Ishikawa (cell line): Measurements from ENCODE around the gene ZNF397.
A peak's percentile ranks its signal among the peaks of the same experiment; 100 is the strongest.

ENCODE experiments used
- CEBPB ChIP-seq: IDR thresholded peaks from 2 replicates; pipeline ENCODE4 v1.6.1; 2012
- CREB1 ChIP-seq: IDR thresholded peaks from 2 replicates; pipeline ENCODE4 v1.6.1; 2012; ENCODE audit warnings: low read depth
- EGR1 ChIP-seq: IDR thresholded peaks from 2 replicates; pipeline ENCODE4 v1.6.1; 2012
- EP300 ChIP-seq: IDR thresholded peaks from 2 replicates; pipeline ENCODE4 v1.6.1; 2012; ENCODE audit warnings: borderline replicate concordance
- FOXM1 ChIP-seq: IDR thresholded peaks from 2 replicates; pipeline ENCODE4 v1.6.1; 2012; ENCODE audit warnings: low read depth, borderline replicate concordance
- MAX ChIP-seq: IDR thresholded peaks from 2 replicates; pipeline ENCODE4 v1.6.1; 2012
- NFIC ChIP-seq: IDR thresholded peaks from 2 replicates; pipeline ENCODE4 v1.6.1; 2012
- RAD21 ChIP-seq: IDR thresholded peaks from 2 replicates; pipeline ENCODE4 v1.6.1; 2012; ENCODE audit warnings: low read depth
- TAF1 ChIP-seq: IDR thresholded peaks from 2 replicates; pipeline ENCODE4 v1.6.1; 2012; ENCODE audit warnings: low read depth, mild to moderate bottlenecking
- TCF12 ChIP-seq: IDR thresholded peaks from 2 replicates; pipeline ENCODE4 v1.6.1; 2012; ENCODE audit warnings: low read depth
- TEAD4 ChIP-seq: IDR thresholded peaks from 2 replicates; pipeline ENCODE4 v1.6.1; 2012
- USF1 ChIP-seq: IDR thresholded peaks from 2 replicates; pipeline ENCODE4 v1.6.1; 2012
- YY1 ChIP-seq: IDR thresholded peaks from 2 replicates; pipeline ENCODE4 v1.6.1; 2012; ENCODE audit warnings: low read depth
- ZBTB7A ChIP-seq: IDR thresholded peaks from 2 replicates; pipeline ENCODE4 v1.6.1; 2012; ENCODE audit warnings: low read depth
- TF ChIP-seq, protein P1 (sequence below): IDR thresholded peaks from 2 replicates; pipeline ENCODE4 v1.6.1; 2012; ENCODE audit warnings: low read depth, mild to moderate bottlenecking

Gene ZNF397

DNA sequence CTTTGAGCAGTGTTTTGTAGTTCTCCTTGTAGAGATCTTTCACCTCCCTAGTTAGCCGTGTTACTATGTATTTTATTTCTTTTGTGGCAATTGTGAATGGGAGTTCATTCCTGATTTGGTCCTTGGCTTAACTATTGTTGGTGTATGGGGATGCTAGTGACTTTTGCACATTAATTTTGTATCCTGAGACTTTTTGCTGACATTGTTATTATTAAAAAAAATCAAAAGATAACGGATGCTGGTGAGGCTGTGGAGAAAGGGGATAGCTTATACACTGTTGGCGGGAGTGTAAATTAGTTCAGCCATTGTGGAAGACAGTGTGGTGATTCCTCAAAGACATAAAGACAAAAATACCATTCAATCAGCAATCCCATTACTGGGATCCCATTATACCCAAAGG lies 17.0 kb upstream of the ZNF397 start:
- TF ChIP-seq TAF1: no peak
- TF ChIP-seq NFIC: no peak
- TF ChIP-seq TCF12: no peak
- no peak for TF ChIP-seq EP300
- TF ChIP-seq YY1: no peak
- no peak for TF ChIP-seq RAD21

GRCh38 chr18:35227254-35227653 lies 13.6 kb upstream of the ZNF397 start:
- no peak for TF ChIP-seq YY1
- no peak for TF ChIP-seq EP300
- TF ChIP-seq FOXM1: no peak
- no peak for TF ChIP-seq MAX
- no peak for TF ChIP-seq CREB1
- TF ChIP-seq USF1: no peak
- TF ChIP-seq NFIC: no peak
- TF ChIP-seq, protein P1, sequence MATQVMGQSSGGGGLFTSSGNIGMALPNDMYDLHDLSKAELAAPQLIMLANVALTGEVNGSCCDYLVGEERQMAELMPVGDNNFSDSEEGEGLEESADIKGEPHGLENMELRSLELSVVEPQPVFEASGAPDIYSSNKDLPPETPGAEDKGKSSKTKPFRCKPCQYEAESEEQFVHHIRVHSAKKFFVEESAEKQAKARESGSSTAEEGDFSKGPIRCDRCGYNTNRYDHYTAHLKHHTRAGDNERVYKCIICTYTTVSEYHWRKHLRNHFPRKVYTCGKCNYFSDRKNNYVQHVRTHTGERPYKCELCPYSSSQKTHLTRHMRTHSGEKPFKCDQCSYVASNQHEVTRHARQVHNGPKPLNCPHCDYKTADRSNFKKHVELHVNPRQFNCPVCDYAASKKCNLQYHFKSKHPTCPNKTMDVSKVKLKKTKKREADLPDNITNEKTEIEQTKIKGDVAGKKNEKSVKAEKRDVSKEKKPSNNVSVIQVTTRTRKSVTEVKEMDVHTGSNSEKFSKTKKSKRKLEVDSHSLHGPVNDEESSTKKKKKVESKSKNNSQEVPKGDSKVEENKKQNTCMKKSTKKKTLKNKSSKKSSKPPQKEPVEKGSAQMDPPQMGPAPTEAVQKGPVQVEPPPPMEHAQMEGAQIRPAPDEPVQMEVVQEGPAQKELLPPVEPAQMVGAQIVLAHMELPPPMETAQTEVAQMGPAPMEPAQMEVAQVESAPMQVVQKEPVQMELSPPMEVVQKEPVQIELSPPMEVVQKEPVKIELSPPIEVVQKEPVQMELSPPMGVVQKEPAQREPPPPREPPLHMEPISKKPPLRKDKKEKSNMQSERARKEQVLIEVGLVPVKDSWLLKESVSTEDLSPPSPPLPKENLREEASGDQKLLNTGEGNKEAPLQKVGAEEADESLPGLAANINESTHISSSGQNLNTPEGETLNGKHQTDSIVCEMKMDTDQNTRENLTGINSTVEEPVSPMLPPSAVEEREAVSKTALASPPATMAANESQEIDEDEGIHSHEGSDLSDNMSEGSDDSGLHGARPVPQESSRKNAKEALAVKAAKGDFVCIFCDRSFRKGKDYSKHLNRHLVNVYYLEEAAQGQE: no peak
- TF ChIP-seq EGR1: no peak
- no peak for TF ChIP-seq ZBTB7A
- no peak for TF ChIP-seq CEBPB
- no peak for TF ChIP-seq RAD21
- TF ChIP-seq TAF1: no peak
- TF ChIP-seq TEAD4: no peak
- TF ChIP-seq TCF12: no peak

- TF ChIP-seq EP300 (no peak), CEBPB (no peak), RAD21 (peak; percentile 95), TAF1 (no peak)
These were observed 9.8 kb upstream of the ZNF397 start for GRCh38 chr18:35231052-35231451.

- TF ChIP-seq CEBPB (no peak), TEAD4 (no peak), MAX (no peak), CREB1 (no peak), YY1 (no peak), TAF1 (no peak), ZBTB7A (no peak), EGR1 (no peak), NFIC (no peak), TCF12 (no peak), EP300 (no peak), USF1 (no peak), FOXM1 (no peak), RAD21 (no peak)
- TF ChIP-seq, protein P1: no peak
These were observed 4.1 kb upstream of the ZNF397 start for GRCh38 chr18:35236571-35237363.

GRCh38 chr18:35239314-35239713 lies 1.5 kb upstream of the ZNF397 start:
- TF ChIP-seq CEBPB (no peak), TCF12 (no peak), FOXM1 (no peak), MAX (no peak), NFIC (no peak), USF1 (no peak), YY1 (no peak), CREB1 (no peak), EP300 (no peak), TEAD4 (no peak), RAD21 (no peak), TAF1 (no peak), EGR1 (no peak)
- TF ChIP-seq, protein P1: no peak
